NCI-H2227 (cell line): Measurements from ENCODE around the gene CHI3L1.

Source experiments
- DNase-seq: peaks from one replicate; lab custom pipeline; 2025; ENCODE audit not compliant: unreplicated experiment; lab: John Stamatoyannopoulos, UW

Gene CHI3L1

GRCh38 chr1:203169770-203170520, 16.6 kb downstream of the CHI3L1 start:
- DNase-seq = no peak

DNA sequence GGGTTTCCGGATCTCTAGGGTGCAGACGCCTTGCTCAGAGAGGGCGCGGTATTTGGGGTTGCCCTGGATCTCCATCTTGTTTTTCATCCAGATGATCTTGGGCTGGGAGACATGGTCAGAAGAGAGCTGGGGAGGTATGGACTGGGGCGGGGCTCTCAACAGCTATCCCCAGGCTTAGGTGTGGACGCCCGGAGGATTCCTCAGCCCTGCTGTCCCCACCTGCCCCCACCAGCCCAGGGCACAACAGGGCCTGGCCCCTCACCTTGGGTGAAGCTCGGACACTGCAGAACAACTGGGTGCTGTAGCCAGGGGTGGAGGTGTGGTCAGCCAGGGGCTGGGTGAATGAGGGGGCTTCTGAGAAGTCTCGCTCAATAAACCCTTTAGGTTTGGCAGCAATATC, 17.5 kb downstream of the CHI3L1 start:
- no peak for DNase-seq

- DNase-seq = no peak
Measured at GRCh38 chr1:203168256-203168786, 18.2 kb downstream of the CHI3L1 start.

- no peak for DNase-seq
Measured at GRCh38 chr1:203167913-203168200, 18.6 kb downstream of the CHI3L1 start.

GRCh38 chr1:203167026-203167912, 19.2 kb downstream of the CHI3L1 start:
- DNase-seq = no peak

DNA sequence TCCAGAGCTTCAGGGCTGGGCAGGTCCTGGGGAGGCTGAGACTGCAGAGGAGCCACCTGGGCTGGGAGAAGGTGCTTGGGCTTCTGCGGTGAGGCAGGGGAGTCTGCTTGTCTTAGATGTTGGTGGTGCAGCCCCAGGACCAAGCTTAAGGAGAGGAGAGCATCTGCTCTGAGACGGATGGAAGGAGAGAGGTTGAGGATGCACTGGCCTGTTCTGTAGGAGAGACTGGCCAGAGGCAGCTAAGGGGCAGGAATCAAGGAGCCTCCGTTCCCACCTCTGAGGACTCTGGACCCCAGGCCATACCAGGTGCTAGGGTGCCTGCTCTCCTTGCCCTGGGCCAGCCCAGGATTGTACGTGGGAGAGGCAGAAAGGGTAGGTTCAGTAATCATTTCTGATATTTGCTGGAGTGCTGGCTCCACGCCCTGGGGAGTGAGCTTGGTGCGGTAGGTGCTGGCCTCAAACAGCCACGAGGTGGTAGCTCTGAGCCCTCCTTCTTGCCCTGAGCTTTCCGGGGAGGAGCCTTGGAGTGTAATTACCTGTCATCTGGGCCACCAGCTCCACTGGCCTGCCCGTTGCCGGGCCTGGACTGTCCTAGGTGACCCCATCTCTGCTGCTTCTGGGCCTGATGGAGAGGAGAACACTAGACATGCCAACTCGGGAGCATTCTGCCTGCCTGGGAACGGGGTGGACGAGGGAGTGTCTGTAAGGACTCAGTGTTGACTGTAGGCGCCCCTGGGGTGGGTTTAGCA, 20.1 kb downstream of the CHI3L1 start:
- DNase-seq = no peak

- no peak for DNase-seq
Measured at GRCh38 chr1:203165800-203166161, 20.7 kb downstream of the CHI3L1 start.

- no peak for DNase-seq
Measured at GRCh38 chr1:203165101-203165799, 21.3 kb downstream of the CHI3L1 start.

- no peak for DNase-seq
Measured at GRCh38 chr1:203163891-203164635, 22.4 kb downstream of the CHI3L1 start.

GRCh38 chr1:203162403-203162802, 24.1 kb downstream of the CHI3L1 start:
- DNase-seq = no peak

DNA sequence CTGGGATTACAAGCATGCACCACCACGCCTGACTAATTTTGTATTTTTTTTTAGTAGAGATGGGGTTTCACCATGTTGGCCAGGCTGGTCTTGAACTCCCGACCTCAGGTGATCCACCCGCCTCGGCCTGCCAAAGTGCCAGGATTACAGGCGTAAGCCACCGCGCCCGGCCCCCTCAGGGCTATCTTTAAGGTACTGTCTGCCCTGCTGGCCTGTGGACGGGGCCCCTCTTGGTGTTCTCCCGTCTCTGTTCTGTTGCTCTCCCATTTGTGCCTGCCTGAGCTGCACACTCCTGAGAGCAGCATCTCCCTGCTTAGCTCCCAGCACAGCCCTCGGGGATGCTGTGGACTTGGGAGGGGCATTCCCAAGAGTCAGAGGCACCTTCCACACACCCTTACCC, 24.8 kb downstream of the CHI3L1 start:
- no peak for DNase-seq

GRCh38 chr1:203161175-203161574, 25.3 kb downstream of the CHI3L1 start:
- no peak for DNase-seq

DNA sequence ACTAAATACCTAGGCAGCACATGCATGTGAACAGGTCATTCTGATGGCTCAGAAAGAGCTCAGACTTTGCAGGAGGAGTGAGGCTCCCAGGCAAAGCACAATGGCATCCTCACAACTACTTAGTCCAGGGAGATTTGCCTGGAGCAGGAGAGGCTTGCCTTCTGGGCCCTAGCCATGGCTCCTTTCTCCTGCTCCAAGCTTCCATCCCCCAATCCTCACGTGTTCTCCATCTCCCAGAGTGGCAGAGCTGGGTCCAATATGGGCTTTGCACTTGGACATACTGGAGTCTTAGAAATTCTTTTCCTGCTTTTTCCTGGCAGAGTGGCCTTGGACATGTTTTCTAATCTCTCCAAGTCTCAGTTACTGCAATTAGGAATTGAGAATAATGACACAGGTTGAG, 26.7 kb downstream of the CHI3L1 start:
- DNase-seq = no peak

DNA sequence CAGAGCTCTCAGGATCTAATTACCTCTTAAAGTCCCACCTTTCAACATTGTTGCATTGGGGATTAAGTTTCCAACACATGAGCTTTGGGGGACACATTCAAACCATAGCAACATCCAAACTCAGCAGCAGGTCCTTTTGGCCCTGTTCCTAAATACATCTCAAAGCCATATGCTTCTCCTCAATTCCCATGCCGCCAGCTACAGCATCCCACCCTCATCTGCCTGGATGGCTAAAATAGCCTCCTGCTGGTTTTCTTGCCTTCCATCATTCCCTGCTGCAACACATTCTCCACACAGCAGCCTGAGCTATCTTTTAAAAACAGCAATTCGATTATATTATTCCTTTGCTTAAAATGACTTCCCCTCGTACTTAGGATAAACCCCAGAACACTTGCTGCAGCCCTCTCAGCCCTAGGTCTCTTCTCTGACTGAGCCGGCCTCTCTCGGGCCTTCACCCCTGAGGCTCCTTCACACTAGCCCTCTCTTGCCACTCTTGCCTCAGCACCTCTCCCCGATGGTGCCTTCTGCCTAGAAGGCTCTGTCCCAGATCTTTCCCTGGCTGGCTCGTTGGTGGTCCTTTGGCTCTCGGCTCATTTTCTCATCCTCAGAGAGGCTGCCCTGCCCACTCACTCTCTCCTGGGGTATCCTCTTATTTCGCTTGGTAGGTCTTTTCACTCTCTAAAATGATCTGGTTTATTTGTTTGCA, 27.4 kb downstream of the CHI3L1 start:
- DNase-seq = no peak

DNA sequence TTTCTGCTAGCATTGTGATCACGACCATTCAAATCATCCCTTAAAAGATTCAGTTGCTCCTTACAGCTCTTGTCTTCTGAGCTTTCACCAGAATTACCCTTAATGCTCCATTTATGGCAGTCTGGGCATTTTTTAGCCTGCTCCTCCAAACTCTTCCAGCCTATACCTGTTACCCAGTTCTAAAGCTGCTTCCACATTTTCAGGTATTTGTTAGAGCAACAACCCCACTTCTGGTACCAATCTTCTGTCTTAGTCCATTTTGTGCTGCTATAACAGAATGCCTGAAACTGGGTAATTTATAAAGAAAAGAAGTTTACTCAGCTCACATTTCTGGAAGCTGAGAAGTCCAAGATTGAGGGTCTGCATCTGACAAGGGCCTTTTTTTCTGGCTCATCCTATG, 28.1 kb downstream of the CHI3L1 start:
- no peak for DNase-seq

GRCh38 chr1:203156280-203156679, 30.2 kb downstream of the CHI3L1 start:
- DNase-seq = no peak

DNA sequence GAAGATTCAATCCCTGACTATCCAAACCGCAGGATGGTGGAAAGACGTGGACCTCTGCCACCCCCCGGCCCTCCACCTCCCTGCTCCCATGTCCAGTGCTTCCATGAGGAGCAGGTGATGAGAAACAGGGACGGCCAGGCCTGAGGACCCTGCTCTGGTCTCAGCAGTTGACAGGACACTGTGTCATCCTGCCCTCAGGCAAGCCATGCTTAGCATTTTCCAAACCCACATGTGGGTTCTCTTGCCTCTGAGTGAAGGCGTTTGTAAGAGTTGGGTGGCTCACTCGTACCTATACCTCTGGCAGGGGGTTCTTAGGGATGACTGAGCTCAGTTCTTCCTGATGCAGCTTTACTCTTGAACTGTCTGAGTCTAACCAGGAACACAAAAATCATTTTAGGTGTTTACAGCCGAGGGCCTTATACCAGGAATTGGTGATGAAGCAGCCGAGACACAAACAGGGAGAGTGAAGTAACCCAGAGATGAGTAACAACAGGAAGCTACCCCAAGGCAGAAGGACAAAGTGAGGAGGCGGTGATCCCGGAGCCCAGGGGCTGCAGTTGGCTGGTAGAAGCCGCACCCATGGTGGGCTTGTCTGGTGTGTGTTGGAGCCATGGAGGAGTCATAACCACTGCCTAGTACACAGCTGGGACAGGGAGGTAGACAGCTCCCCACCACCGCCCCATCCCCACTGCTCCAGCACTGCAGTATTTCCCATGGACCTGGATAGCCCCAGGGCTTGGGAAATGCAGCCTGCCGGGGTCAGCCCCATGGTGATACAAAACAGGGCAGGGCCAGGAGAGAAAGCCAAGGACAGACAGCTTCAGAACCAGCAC, 32.3 kb downstream of the CHI3L1 start:
- no peak for DNase-seq

- no peak for DNase-seq
Measured at GRCh38 chr1:203153051-203153988, 33.2 kb downstream of the CHI3L1 start.
